ENCODE results near the gene MRPL17. TPM values are rescaled to one million over a fixed set of nuclear protein-coding genes. Genes with fewer than 3 reads are reported as not detected.

MRPL17 gene
- total and polyA plus RNA-seq, 10 of the 15 experiments (the other 5 are each of a cell fraction or from before 2014, with no cell fraction given) = 60.3 to 171 (median 94.8) TPM

DNA sequence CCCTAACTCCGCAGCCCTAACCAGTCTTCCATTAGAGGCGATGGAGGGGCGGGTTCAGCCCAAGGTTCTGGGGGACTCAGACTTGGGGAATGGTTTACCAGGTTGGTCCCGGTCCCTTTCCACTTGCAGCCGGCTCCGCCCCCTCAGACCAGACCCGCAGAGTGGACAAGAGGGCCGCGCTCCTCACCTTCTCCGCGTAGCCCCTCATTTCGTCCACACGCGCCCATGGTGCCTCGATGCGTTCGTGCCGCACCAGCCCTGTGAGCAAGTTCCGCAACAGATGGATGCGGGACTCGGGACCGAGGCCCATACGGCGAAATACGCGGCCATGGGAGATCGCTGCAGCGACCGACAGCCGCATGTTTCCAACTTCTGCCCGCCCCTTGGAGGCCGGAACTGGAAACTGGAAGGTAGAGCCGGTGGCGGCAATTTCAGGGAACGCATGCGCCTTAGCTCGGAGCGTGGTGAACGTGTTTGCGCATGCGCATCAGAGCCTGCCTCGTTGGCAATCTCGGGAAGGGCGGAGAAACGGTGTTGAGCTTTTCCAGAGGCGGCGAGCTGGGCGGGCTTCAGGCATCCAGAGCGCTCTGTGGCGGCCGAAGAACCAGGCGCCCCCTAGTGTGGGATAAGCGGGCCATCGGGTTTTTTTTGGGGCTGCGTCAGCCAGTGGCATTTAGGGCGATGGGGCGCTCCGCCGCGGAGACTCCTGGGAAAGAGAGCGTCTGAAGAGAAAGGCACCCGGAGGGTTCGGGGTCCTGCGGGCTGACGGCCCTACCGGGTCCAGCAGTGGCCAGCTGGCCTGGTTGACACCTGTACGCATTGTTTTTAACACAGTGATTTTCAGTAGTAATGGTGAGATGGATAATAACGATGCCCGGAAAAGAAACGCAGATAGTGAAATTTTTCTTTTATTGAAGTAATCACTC lies at the start of gene MRPL17 (continued):
- TF ChIP-seq KLF5 (IDR thresholded peaks at IDR 0.05; ENCODE audit: partially characterized antibody) (no peak), SMARCA5 (IDR thresholded peaks at IDR 0.05) (no peak), ZNF622 (IDR thresholded peaks at IDR 0.05) (no peak), ZNF592 (IDR thresholded peaks at IDR 0.05) (no peak), ZBED1 (IDR thresholded peaks at IDR 0.05; ENCODE audit: borderline replicate concordance) (peak; percentile 77; the same call in 1 of the 2 replicates), MTA3 (IDR thresholded peaks at IDR 0.05; ENCODE audit: borderline replicate concordance, low read length) (no peak), FOXM1 (IDR thresholded peaks at IDR 0.05; ENCODE audit: low read depth, low read length) (0 out of 2 replicates have a peak, but pooled peaks have one; percentile 68), POU2F2 (IDR thresholded peaks at IDR 0.05; ENCODE audit: borderline replicate concordance, low read depth, low read length) (no peak; the same call in 1 of the 3 replicates), PAX5 (IDR thresholded peaks at IDR 0.05; ENCODE audit: borderline replicate concordance, low read depth, low read length) (no peak), CBX5 (IDR thresholded peaks at IDR 0.05; ENCODE audit: low read depth) (0 out of 2 replicates have a peak, but pooled peaks have one; percentile 86), SPI1 (IDR thresholded peaks at IDR 0.05; ENCODE audit: borderline replicate concordance, insufficient read depth, low read depth, low read length) (peak; percentile 37; the same call in 1 of the 2 replicates), ZSCAN29 (IDR thresholded peaks at IDR 0.05) (no peak), NFIC (IDR thresholded peaks at IDR 0.05; ENCODE audit: low read depth, low read length) (no peak), SRF (IDR thresholded peaks at IDR 0.05; ENCODE audit: low read depth in 2 of 2, low read length in 2 of 2) (no peak), CTCF (IDR thresholded peaks at IDR 0.05 in 2 of 3, conservative IDR thresholded peaks at IDR 0.05 in 1 of 3; ENCODE audit: control insufficient read depth in 2 of 3, extremely low read depth in 1 of 3, insufficient read depth in 1 of 3, low read depth in 3 of 3, low read length in 3 of 3) (peak; percentile 82 to 96 (median 84); a peak in 5 of 6 replicates), REST (IDR thresholded peaks at IDR 0.05; ENCODE audit: low read depth, low read length) (0 out of 2 replicates have a peak, but pooled peaks have one; percentile 10), POLR2AphosphoS2 (IDR thresholded peaks at IDR 0.05; ENCODE audit: low read depth, low read length) (peak; percentile 94)
- TF ChIP-seq, protein P1, sequence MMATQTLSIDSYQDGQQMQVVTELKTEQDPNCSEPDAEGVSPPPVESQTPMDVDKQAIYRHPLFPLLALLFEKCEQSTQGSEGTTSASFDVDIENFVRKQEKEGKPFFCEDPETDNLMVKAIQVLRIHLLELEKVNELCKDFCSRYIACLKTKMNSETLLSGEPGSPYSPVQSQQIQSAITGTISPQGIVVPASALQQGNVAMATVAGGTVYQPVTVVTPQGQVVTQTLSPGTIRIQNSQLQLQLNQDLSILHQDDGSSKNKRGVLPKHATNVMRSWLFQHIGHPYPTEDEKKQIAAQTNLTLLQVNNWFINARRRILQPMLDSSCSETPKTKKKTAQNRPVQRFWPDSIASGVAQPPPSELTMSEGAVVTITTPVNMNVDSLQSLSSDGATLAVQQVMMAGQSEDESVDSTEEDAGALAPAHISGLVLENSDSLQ (IDR thresholded peaks at IDR 0.05) = peak; percentile 3; the same call in 1 of the 2 replicates

All from GM12878 (cell line).